CD4-positive, alpha-beta T cell treated with Interleukin-4 for 4 hours (primary cell): ENCODE measurements around the gene SLFN5.
"Not testable (repeated sequence)": the region's sequence is repeated elsewhere in the genome, so short reads cannot be mapped to it uniquely, and the experiment has no call there.

Experiments used
- DNase-seq: peaks from one replicate; pipeline ENCODE4 v3.0.0-alpha.2; 2020

The SLFN5 gene

DNA sequence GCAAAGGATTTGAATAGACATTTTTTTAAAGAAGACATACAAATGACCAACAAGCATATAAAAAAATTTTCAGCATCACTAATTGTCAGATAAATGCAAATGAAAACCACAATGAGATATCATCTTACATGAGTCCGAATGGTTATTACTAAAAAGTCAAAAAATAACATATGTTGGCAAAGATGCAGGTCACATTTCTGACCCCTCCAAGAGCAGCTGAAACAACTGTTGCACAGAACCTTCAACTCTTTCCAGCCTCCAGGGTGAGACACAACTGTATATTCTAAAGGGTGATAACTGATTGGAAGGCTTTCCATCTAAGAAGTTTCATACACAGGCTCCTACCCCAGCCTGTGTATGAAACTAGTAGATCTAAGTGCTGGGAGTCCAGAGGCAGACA is 51.9 kb downstream of the SLFN5 start:
- DNase-seq: no peak

GRCh38 chr17:35295686-35296085 is 52.8 kb downstream of the SLFN5 start:
- DNase-seq: no peak

DNA sequence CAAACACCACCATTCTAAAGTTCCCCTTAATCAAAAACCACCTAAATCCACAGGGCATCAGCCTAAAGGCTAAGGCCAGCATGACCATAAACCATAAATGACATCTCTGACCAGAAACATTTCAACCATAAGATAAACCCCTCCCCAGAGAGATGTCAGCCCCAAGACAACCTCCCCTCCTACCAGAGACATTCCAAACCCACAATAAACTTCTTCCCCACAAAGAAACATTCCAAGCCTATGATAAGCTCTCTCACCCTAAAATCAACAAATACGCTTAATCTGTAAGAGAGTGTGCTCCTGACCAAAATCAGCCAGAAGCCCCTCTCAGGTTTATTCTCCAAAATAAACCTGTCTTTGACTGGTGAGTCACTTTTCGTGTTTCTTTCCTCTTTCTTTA is 54.8 kb downstream of the SLFN5 start:
- DNase-seq: no peak

- no peak for DNase-seq
Observed at GRCh38 chr17:35298639-35299038, 55.8 kb downstream of the SLFN5 start.

DNA sequence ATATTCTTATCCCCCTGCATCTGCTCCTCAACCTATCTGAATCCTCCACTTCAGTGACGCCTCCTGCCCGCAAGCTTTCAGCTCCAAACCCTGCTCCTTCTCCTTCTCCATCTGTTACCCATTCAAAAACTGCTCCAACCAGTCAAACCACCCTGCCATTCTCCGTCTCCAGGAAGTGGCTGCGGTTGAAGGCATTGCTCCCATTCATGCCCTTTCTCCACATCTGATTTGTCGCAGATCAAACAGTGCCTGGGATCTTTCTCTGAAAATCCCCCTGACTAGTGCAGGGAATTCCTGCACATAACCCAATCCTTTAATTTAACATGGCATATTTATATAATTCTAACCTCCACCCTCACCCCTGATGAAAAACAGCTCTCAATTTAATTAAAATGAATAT is 56.3 kb downstream of the SLFN5 start:
- no peak for DNase-seq

- not testable (repeated sequence) for DNase-seq
Observed at GRCh38 chr17:35309345-35309744, 66.5 kb downstream of the SLFN5 start.

GRCh38 chr17:35312346-35312745 is 69.5 kb downstream of the SLFN5 start:
- DNase-seq: no peak

DNA sequence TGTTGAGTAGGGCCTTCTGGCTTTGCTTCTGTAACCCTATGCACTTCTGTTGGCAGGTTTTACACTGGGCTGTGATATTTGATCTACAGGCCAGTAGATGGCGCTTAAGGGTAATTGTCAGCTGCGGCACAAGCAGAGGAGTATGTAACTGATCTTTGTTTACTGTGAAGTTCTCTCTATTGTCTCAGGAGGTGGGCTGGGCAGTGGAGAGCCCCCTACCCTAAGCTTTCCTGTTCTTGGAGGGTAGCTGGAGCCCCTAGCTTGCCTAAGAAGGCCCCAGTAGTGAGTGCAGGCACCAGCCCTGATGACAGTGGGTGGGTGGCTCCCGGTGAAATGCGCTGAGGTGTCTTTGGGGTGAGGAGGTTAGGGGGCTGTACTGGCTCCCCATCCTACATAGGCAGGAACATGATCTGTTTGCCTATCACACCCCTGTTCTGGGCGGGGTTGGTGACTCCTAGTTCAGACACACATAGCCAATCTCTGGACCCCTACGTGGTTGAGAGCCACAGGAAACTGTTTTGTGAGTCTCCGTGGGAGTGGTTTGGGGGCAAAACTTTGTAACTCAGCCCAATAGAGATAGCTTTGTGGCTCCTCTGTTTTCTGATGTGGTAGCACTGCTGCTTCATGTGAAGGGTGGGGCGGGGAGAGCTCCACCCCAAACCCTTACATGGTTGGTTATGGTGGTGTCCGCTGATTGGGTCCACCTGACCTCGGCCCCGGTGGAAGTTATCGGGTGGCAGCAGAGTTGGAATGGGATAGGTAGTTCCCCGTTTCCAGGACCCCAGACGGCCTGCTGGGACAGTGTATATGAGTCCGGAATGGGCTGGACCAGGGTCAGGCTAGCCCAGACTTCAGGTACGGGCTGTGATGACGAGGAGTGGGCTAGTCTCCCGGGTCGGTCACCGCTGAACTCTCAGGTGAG is 70.2 kb downstream of the SLFN5 start:
- DNase-seq: peak; percentile 96

GRCh38 chr17:35313875-35314409 is 71.1 kb downstream of the SLFN5 start:
- peak; percentile 6 for DNase-seq

DNA sequence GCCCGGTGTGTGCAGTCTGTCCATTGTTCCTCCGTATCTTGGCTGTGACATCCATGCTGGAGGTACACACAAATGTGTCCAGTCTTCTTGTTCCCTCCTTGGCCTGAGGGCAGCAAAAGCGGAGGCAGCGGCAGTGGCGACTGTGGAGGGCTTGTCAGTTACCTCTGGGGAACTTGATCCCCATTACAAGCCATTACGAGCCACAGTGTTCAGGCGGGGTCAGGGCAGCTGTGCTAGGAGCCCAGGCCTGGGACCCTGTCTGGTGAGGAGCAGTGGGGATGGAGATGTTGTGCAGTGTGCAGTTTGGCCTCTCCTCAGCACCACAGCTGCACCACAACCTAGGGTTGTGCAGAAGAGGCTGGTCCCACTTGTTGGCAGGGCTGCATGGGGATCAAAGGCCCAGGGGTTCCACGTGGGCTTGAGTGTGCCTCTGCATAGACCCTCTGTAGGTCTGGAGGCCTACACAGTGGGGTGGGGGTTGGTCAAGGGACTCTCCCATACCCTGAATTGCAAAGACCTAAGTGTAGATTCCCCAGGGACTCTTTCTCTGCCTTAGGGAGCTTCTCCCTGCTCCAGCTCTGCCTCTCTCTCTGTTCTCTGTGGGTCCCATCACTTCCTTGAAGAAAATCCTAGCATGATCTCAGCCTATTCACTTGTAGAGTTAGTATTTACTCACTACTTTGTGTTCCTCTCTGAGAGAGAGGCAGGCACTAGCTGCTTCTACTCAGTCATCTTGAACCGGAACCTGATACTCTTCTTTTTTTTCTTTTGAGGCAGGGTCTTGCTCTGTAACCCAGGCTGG is 71.7 kb downstream of the SLFN5 start:
- DNase-seq: no peak

DNA sequence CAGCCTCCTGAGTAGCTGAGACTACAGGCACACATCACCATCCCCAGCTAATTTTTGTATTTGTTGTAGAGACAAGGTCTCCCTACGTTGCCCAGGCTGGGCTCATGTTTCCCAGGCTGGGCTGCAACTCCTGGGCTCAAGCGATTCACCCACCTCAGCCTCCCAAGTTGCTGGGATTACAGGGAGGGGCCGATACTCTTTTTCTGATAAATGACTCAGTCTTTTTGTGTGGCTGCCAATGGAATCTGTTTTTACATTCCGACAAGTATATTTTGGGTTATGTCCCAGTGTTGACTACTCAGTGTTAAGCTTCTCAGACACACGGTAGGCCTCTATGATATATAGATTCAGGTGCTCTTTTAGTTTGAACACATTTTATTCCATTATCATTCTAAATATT is 72.4 kb downstream of the SLFN5 start:
- DNase-seq: no peak

DNA sequence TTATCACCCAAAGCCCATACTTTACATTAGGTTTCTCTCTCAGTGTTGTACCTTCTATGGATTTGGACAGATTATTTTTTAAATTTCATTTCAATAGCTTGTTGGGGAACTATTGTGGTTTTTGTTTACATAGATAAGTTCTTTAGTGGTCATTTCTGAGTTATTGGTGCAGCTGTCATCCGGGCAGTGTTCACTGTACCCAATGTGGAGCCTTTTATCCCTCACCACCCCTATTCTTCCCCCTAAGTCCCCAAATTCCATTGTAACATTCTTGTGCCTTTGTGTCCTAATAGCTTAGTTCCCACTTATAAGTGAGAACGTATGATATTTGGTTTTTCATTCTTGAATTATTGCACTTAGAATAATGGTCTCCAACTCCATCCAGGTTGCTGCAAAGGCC is 73.1 kb downstream of the SLFN5 start:
- DNase-seq: no peak

DNA sequence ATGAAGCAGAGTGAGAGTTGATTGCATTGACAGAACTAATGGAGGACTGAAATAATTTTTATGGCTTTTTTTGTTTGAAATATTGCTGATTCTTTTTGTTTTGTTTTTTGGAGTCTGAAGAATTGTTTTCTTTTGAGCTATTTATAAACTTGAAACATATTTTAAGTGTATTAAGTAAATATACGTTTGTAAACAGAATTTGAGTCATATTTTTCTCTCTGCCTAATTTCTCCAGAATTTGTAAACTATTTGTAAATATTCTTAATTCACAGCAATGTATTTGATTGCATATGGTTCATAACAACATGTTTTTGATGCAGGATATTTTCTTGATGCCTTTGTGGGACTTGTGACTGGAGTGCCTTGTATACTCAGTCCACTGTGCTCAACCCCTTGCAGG is 79.9 kb downstream of the SLFN5 start:
- no peak for DNase-seq
